IMR-90 (cell line): ENCODE measurements around the gene CENPT. TPM values are rescaled to one million over a fixed set of nuclear protein-coding genes. Genes with fewer than 3 reads are reported as not detected.

ENCODE experiments used
- ATAC-seq: fragments of 200-7000 bp; cut with Tn5 transposase; 2 replicates; pipeline ENCODE4 v1.9.1; 2020; ENCODE audit warnings: low read depth, mild to moderate bottlenecking, moderate library complexity
- BruUV-seq: library from RNA; stranded (reverse); fragments of 400-500 nt; replicated peaks from 2 replicates; lab custom pipeline; 2021; lab: Mats Ljungman, UMichigan
- CTCF ChIA-PET: fragments of 300-600 bp; formaldehyde crosslinking; extraction: SDS; loops from one replicate; lab custom pipeline; 2021; ENCODE audit warnings: antibody characterized with exemption; lab: Yijun Ruan, JAX
- POLR2A ChIA-PET: fragments of 300-600 bp; sonication (Branson Sonifier 250); formaldehyde crosslinking; loops from one replicate; lab custom pipeline; 2022; ENCODE audit warnings: antibody characterized with exemption; ENCODE audit not compliant: unreplicated experiment; lab: Charles Lee
- DNase-seq: peaks from one replicate; pipeline ENCODE4 v3.0.0; 2013
- H2AFZ ChIP-seq: replicated peaks from 2 replicates; pipeline ENCODE3; 2013; ENCODE audit warnings: low read length, mild to moderate bottlenecking; ENCODE audit not compliant: poor library complexity
- H2AK5ac ChIP-seq: 2 replicates; pipeline ENCODE4 v1.6.1; 2013; ENCODE audit warnings: low read depth, low read length, inconsistent platforms
- H2AK9ac ChIP-seq: replicated peaks from 2 replicates; pipeline ENCODE3; 2013; ENCODE audit warnings: mild to moderate bottlenecking, low read depth, low read length, moderate library complexity; ENCODE audit not compliant: poor library complexity
- H2BK120ac ChIP-seq: 2 replicates; pipeline ENCODE4 v1.6.1; 2013; ENCODE audit warnings: low read depth, low read length, inconsistent platforms
- H2BK15ac ChIP-seq: 3 replicates; pipeline ENCODE4 v1.6.1; 2013; ENCODE audit warnings: low read depth, low read length, inconsistent platforms
- H2BK20ac ChIP-seq: 2 replicates; pipeline ENCODE4 v1.6.1; 2013; ENCODE audit warnings: low read depth, mild to moderate bottlenecking, inconsistent platforms, low read length, moderate library complexity
- H2BK5ac ChIP-seq: 2 replicates; pipeline ENCODE4 v1.6.1; 2013; ENCODE audit warnings: mild to moderate bottlenecking, low read depth, low read length, inconsistent platforms; ENCODE audit not compliant: poor library complexity, severe bottlenecking
- H3K14ac ChIP-seq: replicated peaks from 2 replicates; pipeline ENCODE4 v1.6.1; 2013; ENCODE audit warnings: low read depth, low read length, inconsistent platforms
- H3K18ac ChIP-seq: 2 replicates; pipeline ENCODE4 v1.6.1; 2013; ENCODE audit warnings: low read depth, low read length, control low read depth
- H3K23ac ChIP-seq: 2 replicates; pipeline ENCODE4 v1.6.1; 2013; ENCODE audit warnings: low read depth, low read length, inconsistent platforms
- H3K27ac ChIP-seq: 2 replicates; pipeline ENCODE4 v1.5.1; 2013; ENCODE audit warnings: mild to moderate bottlenecking, control low read depth, low read length; ENCODE audit not compliant: insufficient read depth
- H3K27me3 ChIP-seq: 2 replicates; pipeline ENCODE4 v1.6.1; 2013; ENCODE audit warnings: low read length; ENCODE audit not compliant: control insufficient read depth, insufficient read depth
- H3K36me3 ChIP-seq: 2 replicates; pipeline ENCODE4 v1.6.1; 2013; ENCODE audit warnings: low read length, mixed read lengths; ENCODE audit not compliant: control insufficient read depth, insufficient read depth
- H3K4ac ChIP-seq: 2 replicates; pipeline ENCODE4 v1.6.1; 2013; ENCODE audit warnings: low read depth, low read length, inconsistent platforms
- H3K4me1 ChIP-seq: 2 replicates; pipeline ENCODE4 v1.6.1; 2013; ENCODE audit warnings: low read length, mixed read lengths; ENCODE audit not compliant: control insufficient read depth, insufficient read depth
- H3K4me2 ChIP-seq: 2 replicates; pipeline ENCODE4 v1.6.1; 2013; ENCODE audit warnings: low read depth, mild to moderate bottlenecking, control low read depth, low read length, moderate library complexity
- H3K4me3 ChIP-seq: 2 replicates; pipeline ENCODE4 v1.5.1; 2013; ENCODE audit warnings: low read depth, mild to moderate bottlenecking, control low read depth, low read length, moderate library complexity; ENCODE audit not compliant: insufficient read depth
- H3K56ac ChIP-seq: 2 replicates; pipeline ENCODE4 v1.6.1; 2013; ENCODE audit warnings: low read length, inconsistent platforms; ENCODE audit not compliant: insufficient read depth; ENCODE audit errors: extremely low read depth
- H3K79me1 ChIP-seq, 2 experiments: 2 replicates each; pipeline ENCODE4 v1.6.1; 2013; ENCODE audit warnings: low read length in 2 of 2, inconsistent platforms in 1 of 2, low read depth in 1 of 2
- H3K9ac ChIP-seq: 2 replicates; pipeline ENCODE4 v1.6.1; 2013; ENCODE audit warnings: low read depth, low read length, control low read depth
- H3K9me1 ChIP-seq: 2 replicates; pipeline ENCODE4 v1.6.1; 2013; ENCODE audit warnings: low read length, inconsistent platforms; ENCODE audit not compliant: insufficient read depth
- H3K9me3 ChIP-seq: 2 replicates; pipeline ENCODE4 v1.6.1; 2013; ENCODE audit warnings: low read length; ENCODE audit not compliant: control insufficient read depth, insufficient read depth
- H4K20me1 ChIP-seq: 2 replicates; pipeline ENCODE4 v1.6.1; 2013; ENCODE audit warnings: low read length, inconsistent platforms; ENCODE audit not compliant: insufficient read depth
- H4K5ac ChIP-seq: 2 replicates; pipeline ENCODE4 v1.6.1; 2013; ENCODE audit warnings: mild to moderate bottlenecking, low read depth, low read length, control low read depth
- H4K8ac ChIP-seq, 2 experiments: 2 replicates each; pipeline ENCODE4 v1.6.1; 2013; ENCODE audit warnings: low read depth in 2 of 2, low read length in 2 of 2, control low read depth in 1 of 2, inconsistent platforms in 1 of 2
- H4K91ac ChIP-seq: 2 replicates; pipeline ENCODE4 v1.6.1; 2013; ENCODE audit warnings: low read depth, low read length, inconsistent platforms; ENCODE audit not compliant: insufficient read depth
- BHLHE40 ChIP-seq: fragments of 150-350 bp; IDR thresholded peaks from 2 replicates; pipeline ENCODE4 v1.6.1; 2016; ENCODE audit warnings: mild to moderate bottlenecking, low read depth, low read length
- CHD1 ChIP-seq: IDR thresholded peaks from 2 replicates; pipeline ENCODE4 v1.6.1; 2012; ENCODE audit warnings: low read depth, low read length, improper control_type of control experiment
- FOS ChIP-seq: fragments of 150-350 bp; IDR thresholded peaks from 2 replicates; pipeline ENCODE4 v1.6.1; 2016; ENCODE audit warnings: low read depth, low read length
- MAFK ChIP-seq: IDR thresholded peaks from 2 replicates; pipeline ENCODE4 v1.6.1; 2012; ENCODE audit warnings: low read depth, low read length, improper control_type of control experiment
- MAZ ChIP-seq: IDR thresholded peaks from 2 replicates; pipeline ENCODE4 v1.6.1; 2012; ENCODE audit warnings: low read depth, mild to moderate bottlenecking, low read length, improper control_type of control experiment, moderate library complexity, borderline replicate concordance
- MXI1 ChIP-seq: IDR thresholded peaks from 2 replicates; pipeline ENCODE4 v1.6.1; 2012; ENCODE audit warnings: low read depth, mild to moderate bottlenecking, low read length, moderate library complexity, borderline replicate concordance
- NFE2L2 ChIP-seq: fragments of 150-350 bp; IDR thresholded peaks from 2 replicates; pipeline ENCODE4 v1.6.1; 2016; ENCODE audit warnings: low read depth, mild to moderate bottlenecking, low read length
- POLR2A ChIP-seq: IDR thresholded peaks from 2 replicates; pipeline ENCODE4 v1.6.1; 2012; ENCODE audit warnings: mild to moderate bottlenecking, low read depth, low read length
- RAD21 ChIP-seq: IDR thresholded peaks from 2 replicates; pipeline ENCODE4 v1.6.1; 2012; ENCODE audit warnings: low read length, improper control_type of control experiment
- RCOR1 ChIP-seq: IDR thresholded peaks from 2 replicates; pipeline ENCODE4 v1.6.1; 2012; ENCODE audit warnings: mild to moderate bottlenecking, low read length, improper control_type of control experiment; ENCODE audit not compliant: insufficient replicate concordance
- RFX5 ChIP-seq: IDR thresholded peaks from 2 replicates; pipeline ENCODE4 v1.8.0; 2012; ENCODE audit warnings: low read depth, mild to moderate bottlenecking, low read length, moderate library complexity
- SMC3 ChIP-seq: fragments of 150-350 bp; IDR thresholded peaks from 2 replicates; pipeline ENCODE4 v1.6.1; 2016; ENCODE audit warnings: low read depth, mild to moderate bottlenecking, antibody characterized with exemption, low read length, moderate library complexity
- WGBS, 2 experiments: methylation state at CpG; one replicate each; pipeline versions ENCODE4 v1.1.5 to v1.1.7; 2013; ENCODE audit warnings: missing lambda C conversion rate in 2 of 2; ENCODE audit not compliant: insufficient read length in 1 of 2; ENCODE audit errors: extremely low coverage in 2 of 2; 5-methylcytosine and 5-hydroxymethylcytosine counted together
- dilution Hi-C: fragments of 300-500 bp; cut with HindIII; formaldehyde crosslinking; loops from one replicate; pipeline ENCODE4 v1.14.3; 2018; ENCODE audit warnings: low sequenced_read_pairs; ENCODE audit not compliant: unreplicated experiment
- in situ Hi-C: fragments of 300-500 bp; cut with MboI; formaldehyde crosslinking; loops from 3 replicates; pipeline ENCODE4 v1.14.3; 2019; ENCODE audit warnings: low sequenced_read_pairs, inconsistent platforms, mixed read lengths
- intact Hi-C: fragments of 100-400 bp; cut with micrococcal nuclease; formaldehyde crosslinking; loops from 2 replicates; pipeline ENCODE4 v1.10.0; 2022
- polyA plus RNA-seq, 3 experiments: library from polyadenylated mRNA; depleted of rRNA; stranded (reverse); fragments of >200 nt; gene quantifications; 2 replicates each; pipeline ENCODE4 v1.2.3, GENCODE V29; 2012; ENCODE audit warnings: low replicate concordance in 1 of 3
- total RNA-seq: library from RNA; depleted of rRNA; stranded (reverse); fragments of >200 nt; gene quantifications from 2 replicates; pipeline ENCODE4 v1.2.3, GENCODE V29; 2012
- TF ChIP-seq, protein P1 (sequence below): fragments of 150-350 bp; IDR thresholded peaks from 2 replicates; pipeline ENCODE4 v1.6.1; 2017; ENCODE audit warnings: mild to moderate bottlenecking, antibody characterized with exemption, low read length, low read depth
- TF ChIP-seq, protein P2 (sequence below): conservative IDR thresholded peaks from 2 replicates; pipeline ENCODE4 v1.5.1; 2012; ENCODE audit warnings: mild to moderate bottlenecking, low read depth, low read length, improper control_type of control experiment
- TF ChIP-seq, protein P3 (sequence below): fragments of 150-350 bp; IDR thresholded peaks from 2 replicates; pipeline ENCODE4 v1.6.1; 2016; ENCODE audit warnings: low read depth, mild to moderate bottlenecking, low read length, moderate library complexity, borderline replicate concordance

The CENPT gene
- total and polyA plus RNA-seq, 2 of the 4 experiments (the other 2 are of a cell fraction) = 33.3 to 83.1 TPM

DNA sequence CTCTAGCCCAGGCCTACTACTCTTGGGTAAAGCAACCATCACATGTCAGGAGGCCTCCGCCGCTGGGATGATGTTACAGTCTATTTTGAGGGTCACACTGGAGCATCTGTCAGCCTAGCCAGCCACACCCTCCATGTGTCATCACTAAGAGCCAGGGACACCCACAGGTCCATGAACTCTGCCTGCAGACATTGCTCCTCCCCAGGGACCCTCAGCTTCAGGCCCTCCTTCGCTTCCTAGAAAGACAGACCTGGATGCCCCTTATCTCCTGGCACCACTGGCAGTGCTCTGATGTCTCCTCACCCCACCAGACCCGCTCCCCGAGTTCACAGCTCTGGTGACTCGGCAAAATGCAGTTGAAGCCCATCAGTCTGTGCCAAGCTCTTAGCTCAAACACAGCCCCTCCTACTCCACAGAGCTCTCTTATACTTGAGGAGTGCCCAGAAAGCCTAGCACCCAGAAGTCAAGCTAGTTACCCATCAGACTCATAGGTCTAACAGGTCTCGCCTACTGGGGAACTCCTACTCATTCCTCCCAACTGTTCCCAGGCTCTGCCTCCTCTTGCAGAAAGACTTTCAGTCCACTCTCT lies 47.1 kb downstream of the CENPT start:
- POLR2A ChIA-PET = no interaction called here
- DNase-seq = no peak

More for the DNA sequence above, 47.1 kb downstream of the CENPT start:
- Histone ChIP-seq H2AFZ (no peak overlapping the region), H3K9me1 (peaks cover 15% of the 10 kb centered on the region), H3K4ac (no peak overlapping the region), H4K20me1 (peaks cover 32% of the 10 kb centered on the region), H2BK15ac (no peak overlapping the region), H3K27me3 (no peaks in the 10 kb centered on the region), H3K56ac (no peak overlapping the region), H2BK120ac (no peak overlapping the region), H3K9ac (no peak overlapping the region), H4K8ac (no peak overlapping the region), H3K9me3 (no peaks in the 10 kb centered on the region), H3K14ac (no peak overlapping the region), H2AK9ac (no peak overlapping the region), H2BK5ac (no peak overlapping the region), H3K18ac (no peak overlapping the region), H3K23ac (no peak overlapping the region), H3K79me1 (peaks cover 39 to 79% of the 10 kb centered on the region in 2 experiments), H4K5ac (no peak overlapping the region), H3K4me3 (no peak overlapping the region), H2AK5ac (no peak overlapping the region), H4K91ac (no peak overlapping the region), H3K4me1 (peaks cover 4% of the 10 kb centered on the region), H3K36me3 (peaks cover 14% of the 10 kb centered on the region), H2BK20ac (no peak overlapping the region), H3K4me2 (no peak overlapping the region), H3K27ac (no peak overlapping the region)
- WGBS, 2 experiments = 93% methylated on average over 6 of the region's 7 CpGs; no CpG with 5 or more reads in 1 of the 2 experiments
- dilution Hi-C loops = no loop called here
- intact Hi-C loops = loop anchor here (10.0 kb wide), 1 partner anchor 276 kb away; the partner anchor contains the start of gene RIPOR1
- in situ Hi-C loops = no loop called here
- TF ChIP-seq BHLHE40 = no peak
- TF ChIP-seq, protein P1, sequence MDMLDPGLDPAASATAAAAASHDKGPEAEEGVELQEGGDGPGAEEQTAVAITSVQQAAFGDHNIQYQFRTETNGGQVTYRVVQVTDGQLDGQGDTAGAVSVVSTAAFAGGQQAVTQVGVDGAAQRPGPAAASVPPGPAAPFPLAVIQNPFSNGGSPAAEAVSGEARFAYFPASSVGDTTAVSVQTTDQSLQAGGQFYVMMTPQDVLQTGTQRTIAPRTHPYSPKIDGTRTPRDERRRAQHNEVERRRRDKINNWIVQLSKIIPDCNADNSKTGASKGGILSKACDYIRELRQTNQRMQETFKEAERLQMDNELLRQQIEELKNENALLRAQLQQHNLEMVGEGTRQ = no peak
- TF ChIP-seq, protein P2, sequence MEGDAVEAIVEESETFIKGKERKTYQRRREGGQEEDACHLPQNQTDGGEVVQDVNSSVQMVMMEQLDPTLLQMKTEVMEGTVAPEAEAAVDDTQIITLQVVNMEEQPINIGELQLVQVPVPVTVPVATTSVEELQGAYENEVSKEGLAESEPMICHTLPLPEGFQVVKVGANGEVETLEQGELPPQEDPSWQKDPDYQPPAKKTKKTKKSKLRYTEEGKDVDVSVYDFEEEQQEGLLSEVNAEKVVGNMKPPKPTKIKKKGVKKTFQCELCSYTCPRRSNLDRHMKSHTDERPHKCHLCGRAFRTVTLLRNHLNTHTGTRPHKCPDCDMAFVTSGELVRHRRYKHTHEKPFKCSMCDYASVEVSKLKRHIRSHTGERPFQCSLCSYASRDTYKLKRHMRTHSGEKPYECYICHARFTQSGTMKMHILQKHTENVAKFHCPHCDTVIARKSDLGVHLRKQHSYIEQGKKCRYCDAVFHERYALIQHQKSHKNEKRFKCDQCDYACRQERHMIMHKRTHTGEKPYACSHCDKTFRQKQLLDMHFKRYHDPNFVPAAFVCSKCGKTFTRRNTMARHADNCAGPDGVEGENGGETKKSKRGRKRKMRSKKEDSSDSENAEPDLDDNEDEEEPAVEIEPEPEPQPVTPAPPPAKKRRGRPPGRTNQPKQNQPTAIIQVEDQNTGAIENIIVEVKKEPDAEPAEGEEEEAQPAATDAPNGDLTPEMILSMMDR = no peak
- no peak for TF ChIP-seq MAZ
- no peak for TF ChIP-seq RAD21
- no peak for TF ChIP-seq FOS
- TF ChIP-seq, protein P3, sequence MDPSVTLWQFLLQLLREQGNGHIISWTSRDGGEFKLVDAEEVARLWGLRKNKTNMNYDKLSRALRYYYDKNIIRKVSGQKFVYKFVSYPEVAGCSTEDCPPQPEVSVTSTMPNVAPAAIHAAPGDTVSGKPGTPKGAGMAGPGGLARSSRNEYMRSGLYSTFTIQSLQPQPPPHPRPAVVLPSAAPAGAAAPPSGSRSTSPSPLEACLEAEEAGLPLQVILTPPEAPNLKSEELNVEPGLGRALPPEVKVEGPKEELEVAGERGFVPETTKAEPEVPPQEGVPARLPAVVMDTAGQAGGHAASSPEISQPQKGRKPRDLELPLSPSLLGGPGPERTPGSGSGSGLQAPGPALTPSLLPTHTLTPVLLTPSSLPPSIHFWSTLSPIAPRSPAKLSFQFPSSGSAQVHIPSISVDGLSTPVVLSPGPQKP = no peak
- TF ChIP-seq RCOR1 = no peak
- TF ChIP-seq SMC3 = no peak
- TF ChIP-seq MXI1 = no peak
- TF ChIP-seq CHD1 = no peak
- TF ChIP-seq MAFK = no peak
- TF ChIP-seq NFE2L2 = no peak
- TF ChIP-seq RFX5 = no peak
- TF ChIP-seq POLR2A = no peak
- CTCF ChIA-PET = interaction anchor here (0.6 kb wide), 1 partner anchor 22 kb away, joined by 4 read pairs; no protein-coding TSS in a partner anchor
- ATAC-seq = no peak; the same call in 1 of the 2 replicates
- BruUV-seq = no TSS peak
